ENCODE data around the gene RNU6-9.

RNU6-9 gene

GRCh38 chr19:861141-861755, 32.0 kb upstream of the RNU6-9 start:
- DNase-seq (ENCODE audit: low read depth, low spot score) = no peak
- H3K27ac ChIP-seq = no peak overlapping the region

GRCh38 chr19:861756-862580, 31.3 kb upstream of the RNU6-9 start:
- no peak for DNase-seq (ENCODE audit: low read depth, low spot score)
- H3K27ac ChIP-seq = no peak overlapping the region

- DNase-seq (ENCODE audit: low read depth, low spot score) = no peak
- H3K27ac ChIP-seq = no peak overlapping the region
Observed at GRCh38 chr19:862581-863314, 30.5 kb upstream of the RNU6-9 start.

GRCh38 chr19:863315-863620, 30.0 kb upstream of the RNU6-9 start:
- no peak overlapping the region for H3K27ac ChIP-seq
- no peak for DNase-seq (ENCODE audit: low read depth, low spot score)

GRCh38 chr19:866769-867300, 26.4 kb upstream of the RNU6-9 start:
- no peak for DNase-seq (ENCODE audit: low read depth, low spot score)
- H3K27ac ChIP-seq = no peak overlapping the region

GRCh38 chr19:867301-867793, 25.9 kb upstream of the RNU6-9 start:
- no peak for DNase-seq (ENCODE audit: low read depth, low spot score)
- H3K27ac ChIP-seq = no peak overlapping the region

GRCh38 chr19:867855-868457, 25.3 kb upstream of the RNU6-9 start:
- H3K27ac ChIP-seq = no peak overlapping the region
- no peak for DNase-seq (ENCODE audit: low read depth, low spot score)

- H3K27ac ChIP-seq = peak overlapping the region; percentile 46
- DNase-seq (ENCODE audit: low read depth, low spot score) = no peak
Observed at GRCh38 chr19:868458-869244, 24.6 kb upstream of the RNU6-9 start.

GRCh38 chr19:869245-870177, 23.8 kb upstream of the RNU6-9 start:
- DNase-seq (ENCODE audit: low read depth, low spot score) = peak; percentile 20

GRCh38 chr19:870314-870713, 23.0 kb upstream of the RNU6-9 start:
- H3K27ac ChIP-seq = no peak overlapping the region
- DNase-seq (ENCODE audit: low read depth, low spot score) = no peak

More at GRCh38 chr19:869245-870177, 23.8 kb upstream of the RNU6-9 start:
- peak overlapping the region; percentile 46 for H3K27ac ChIP-seq

GRCh38 chr19:870963-871401, 22.3 kb upstream of the RNU6-9 start:
- H3K27ac ChIP-seq = no peak overlapping the region
- DNase-seq (ENCODE audit: low read depth, low spot score) = no peak

GRCh38 chr19:871446-872265, 21.6 kb upstream of the RNU6-9 start:
- DNase-seq (ENCODE audit: low read depth, low spot score) = no peak
- peak overlapping the region; percentile 62 for H3K27ac ChIP-seq

GRCh38 chr19:872266-872951, 20.9 kb upstream of the RNU6-9 start:
- no peak for DNase-seq (ENCODE audit: low read depth, low spot score)
- H3K27ac ChIP-seq = peak overlapping the region; percentile 62

- no peak overlapping the region for H3K27ac ChIP-seq
- DNase-seq (ENCODE audit: low read depth, low spot score) = no peak
Observed at GRCh38 chr19:873084-873483, 20.2 kb upstream of the RNU6-9 start.

- no peak for DNase-seq (ENCODE audit: low read depth, low spot score)
Observed at GRCh38 chr19:873561-874041, 19.7 kb upstream of the RNU6-9 start.

GRCh38 chr19:875265-875879, 17.9 kb upstream of the RNU6-9 start:
- no peak overlapping the region for H3K27ac ChIP-seq
- no peak for DNase-seq (ENCODE audit: low read depth, low spot score)

More at GRCh38 chr19:873561-874041, 19.7 kb upstream of the RNU6-9 start:
- H3K27ac ChIP-seq = no peak overlapping the region

GRCh38 chr19:876089-876488, 17.2 kb upstream of the RNU6-9 start:
- H3K27ac ChIP-seq = no peak overlapping the region
- DNase-seq (ENCODE audit: low read depth, low spot score) = no peak

Data from epithelial cell of prostate (primary cell).